GM12864 (cell line): ENCODE results near the gene EYS.

ENCODE experiments used
- DNase-seq: peaks from one replicate; pipeline ENCODE4 v3.0.0-alpha.2; 2011; ENCODE audit warnings: low read depth
- H3K4me3 ChIP-seq: 2 replicates; pipeline ENCODE4 v1.5.1; 2011; ENCODE audit warnings: mild to moderate bottlenecking, low read depth, low read length, control low read depth
- CTCF ChIP-seq: IDR thresholded peaks from 2 replicates; pipeline ENCODE4 v1.5.1; 2011; ENCODE audit warnings: low read depth, mild to moderate bottlenecking, moderate library complexity, low read length, control low read depth, inconsistent platforms; ENCODE audit errors: missing control alignments

EYS gene

GRCh38 chr6:64504503-64504902 is 1202.5 kb downstream of the EYS start:
- no peak for TF ChIP-seq CTCF
- no peak for DNase-seq
- no peak overlapping the region for H3K4me3 ChIP-seq

DNA sequence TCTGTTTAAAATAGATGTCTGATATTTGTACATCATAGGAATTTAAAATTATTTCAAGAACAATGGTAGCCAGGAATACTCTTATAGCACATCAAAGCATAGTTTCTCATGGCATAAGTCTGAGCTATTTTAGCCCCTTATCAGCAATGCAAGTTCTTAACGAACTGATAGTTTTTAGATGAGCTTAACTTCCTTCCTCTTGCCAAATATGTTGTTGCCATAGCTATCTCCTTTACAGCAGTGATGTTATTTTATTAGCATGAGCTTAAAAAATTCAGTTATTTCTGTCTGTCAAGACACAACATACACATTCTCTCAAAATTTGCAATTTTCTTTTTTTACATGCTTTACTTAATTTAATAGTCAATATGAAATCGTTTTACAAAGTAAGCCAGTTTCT is 1204.2 kb downstream of the EYS start:
- no peak overlapping the region for H3K4me3 ChIP-seq
- TF ChIP-seq CTCF: no peak
- DNase-seq: no peak

GRCh38 chr6:64497634-64498033 is 1209.4 kb downstream of the EYS start:
- TF ChIP-seq CTCF: no peak
- DNase-seq: no peak
- H3K4me3 ChIP-seq: no peak overlapping the region

DNA sequence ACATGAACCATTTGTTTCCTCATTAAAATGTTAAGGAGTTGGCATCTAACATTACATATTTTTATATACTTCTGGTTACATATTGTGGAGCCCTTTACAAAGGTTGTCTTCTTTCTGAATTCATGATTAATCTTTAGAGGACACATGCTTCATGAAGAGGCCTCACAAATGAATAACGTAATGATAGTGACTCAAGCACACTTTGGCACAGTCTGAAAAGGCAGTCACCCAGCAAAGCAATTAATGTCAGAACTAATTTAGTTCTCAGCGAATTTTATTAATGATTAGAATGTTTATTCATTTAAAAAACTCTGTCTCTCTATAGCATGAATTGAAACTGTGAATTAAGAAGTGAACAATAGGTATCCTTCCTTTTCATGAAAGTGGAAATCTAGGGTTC is 1217.3 kb downstream of the EYS start:
- H3K4me3 ChIP-seq: no peak overlapping the region
- no peak for TF ChIP-seq CTCF
- DNase-seq: no peak

DNA sequence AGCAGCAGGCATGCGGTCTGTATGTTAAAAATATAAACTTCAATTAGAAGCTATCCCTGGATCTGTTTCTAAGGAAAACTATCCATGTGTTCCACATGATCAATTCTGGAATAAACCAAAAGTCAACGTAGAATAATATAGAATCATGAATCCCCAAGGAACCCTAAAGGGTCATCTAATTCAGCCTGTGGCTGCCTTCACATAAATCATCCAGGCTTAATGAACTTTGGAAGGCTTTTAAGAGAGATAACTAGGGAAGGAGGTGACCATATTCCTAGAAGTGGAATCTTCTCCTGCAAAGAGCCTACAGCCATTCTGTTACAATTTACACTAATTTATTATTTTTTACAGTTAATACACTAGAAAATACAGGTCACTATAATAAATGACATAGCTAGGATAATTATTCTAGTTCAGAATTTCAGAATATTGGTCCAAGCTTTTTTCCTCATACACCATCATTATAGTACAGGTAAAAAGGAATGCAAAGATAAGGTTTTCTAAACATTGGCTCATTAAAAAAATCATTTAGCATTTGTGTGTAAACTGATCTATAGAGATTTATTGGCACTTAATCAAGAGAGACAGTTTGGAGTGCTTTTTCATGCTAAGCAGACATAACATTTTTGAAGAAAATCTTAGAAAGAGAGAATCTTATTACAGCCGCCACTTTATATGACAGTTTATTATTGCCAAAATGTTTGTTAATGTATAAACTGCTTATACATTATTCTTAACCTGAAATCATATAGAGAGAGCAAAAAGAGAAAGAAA is 1220.3 kb downstream of the EYS start:
- no peak for TF ChIP-seq CTCF
- H3K4me3 ChIP-seq: no peak overlapping the region
- DNase-seq: no peak

- H3K4me3 ChIP-seq: no peak overlapping the region
- DNase-seq: no peak
- TF ChIP-seq CTCF: no peak
Measured at GRCh38 chr6:64483956-64484499, 1223.0 kb downstream of the EYS start.

- no peak overlapping the region for H3K4me3 ChIP-seq
- no peak for DNase-seq
- TF ChIP-seq CTCF: no peak
Measured at GRCh38 chr6:64482631-64483030, 1224.4 kb downstream of the EYS start.
